Fibroblast of skin of left quadriceps (primary cell): ENCODE measurements around the gene TMEM132D.
"Not testable (repeated sequence)": the region's sequence is repeated elsewhere in the genome, so short reads cannot be mapped to it uniquely, and the experiment has no call there.

ENCODE experiments used
- DNase-seq, 2 experiments: peaks; one replicate each; pipeline ENCODE4 v3.0.0-alpha.2; 2013; ENCODE audit warnings: low read depth in 2 of 2

Gene TMEM132D

GRCh38 chr12:129246630-129247029 lies 657.2 kb downstream of the TMEM132D start:
- DNase-seq, result no peak

GRCh38 chr12:129245769-129246168 lies 658.1 kb downstream of the TMEM132D start:
- DNase-seq, result no peak

DNA sequence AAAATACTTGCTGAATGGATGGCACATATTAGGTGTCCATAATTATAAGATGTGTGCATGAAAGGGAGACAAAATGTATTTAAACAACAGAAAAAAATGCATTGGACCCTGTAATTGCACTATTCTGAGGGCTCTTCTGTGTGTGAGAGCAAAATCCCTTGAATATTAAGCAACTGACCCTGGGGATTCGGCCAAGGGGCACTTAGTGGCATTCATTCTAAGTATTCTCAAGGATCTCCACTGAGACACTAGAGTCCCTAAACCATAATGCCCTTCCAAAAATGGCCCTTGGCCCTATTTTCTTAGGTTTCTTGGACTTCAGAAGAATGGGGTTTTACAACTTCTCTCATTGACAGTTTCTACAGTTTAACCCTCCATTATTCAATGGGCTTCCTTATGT lies 662.0 kb downstream of the TMEM132D start:
- DNase-seq, result no peak

DNA sequence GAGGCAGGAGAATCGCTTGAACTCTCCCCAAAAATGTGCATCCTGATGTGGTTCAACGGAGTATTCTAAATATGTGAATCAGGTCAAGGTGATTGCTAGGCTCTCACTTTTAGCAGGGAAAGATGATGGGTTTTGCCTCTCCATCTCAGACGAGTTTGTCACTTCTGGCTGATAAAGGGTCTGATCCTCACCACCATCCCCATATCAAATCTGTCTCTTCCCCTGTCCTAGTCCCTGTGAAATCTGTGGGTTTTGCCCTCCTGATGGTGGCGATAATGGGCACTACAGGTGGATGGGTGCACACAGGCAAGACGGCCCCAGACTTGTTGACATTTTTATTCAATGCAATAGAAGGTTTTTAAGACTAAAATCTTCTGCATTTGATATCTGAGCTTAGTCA lies 665.9 kb downstream of the TMEM132D start:
- DNase-seq, result no peak

GRCh38 chr12:129234209-129234608 lies 669.6 kb downstream of the TMEM132D start:
- DNase-seq, result no peak

DNA sequence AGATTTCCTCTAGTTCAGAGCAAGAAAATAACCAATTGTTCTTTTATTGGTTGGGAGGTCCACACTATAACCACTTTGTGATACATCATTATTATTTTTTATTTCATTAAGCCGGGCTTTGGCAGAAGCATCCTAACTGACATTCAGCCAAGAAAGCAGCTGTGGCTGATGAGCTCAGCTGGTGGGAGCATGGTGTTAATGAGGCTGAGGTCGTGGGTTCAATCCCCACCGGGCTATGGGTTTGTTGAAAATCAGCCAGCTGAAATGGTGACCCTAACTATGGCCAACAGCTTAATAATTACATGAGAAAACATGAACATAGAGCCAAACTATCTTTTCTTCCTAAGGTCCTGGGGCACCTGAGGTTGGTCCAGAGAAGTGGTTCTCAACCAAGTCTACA lies 672.3 kb downstream of the TMEM132D start:
- DNase-seq, result no peak

DNA sequence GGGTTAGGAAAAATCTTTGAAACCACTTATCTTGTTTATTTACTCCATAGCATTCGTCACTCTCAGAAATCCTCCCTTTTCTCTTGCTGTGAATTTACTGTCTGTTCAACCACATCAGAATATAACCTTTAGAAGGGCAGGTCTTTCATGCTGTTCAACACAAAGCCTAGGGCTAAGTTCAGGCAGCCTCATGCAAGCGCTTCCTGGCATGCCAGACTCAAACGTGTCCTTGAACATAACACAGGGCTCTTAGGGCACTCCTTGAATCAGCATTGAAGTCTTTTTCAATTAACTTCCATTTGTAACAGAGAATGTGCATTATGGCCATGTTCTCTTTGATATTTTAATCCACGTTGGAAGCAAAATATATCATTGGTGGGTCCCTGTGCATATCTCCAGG lies 672.8 kb downstream of the TMEM132D start:
- no peak for DNase-seq

DNA sequence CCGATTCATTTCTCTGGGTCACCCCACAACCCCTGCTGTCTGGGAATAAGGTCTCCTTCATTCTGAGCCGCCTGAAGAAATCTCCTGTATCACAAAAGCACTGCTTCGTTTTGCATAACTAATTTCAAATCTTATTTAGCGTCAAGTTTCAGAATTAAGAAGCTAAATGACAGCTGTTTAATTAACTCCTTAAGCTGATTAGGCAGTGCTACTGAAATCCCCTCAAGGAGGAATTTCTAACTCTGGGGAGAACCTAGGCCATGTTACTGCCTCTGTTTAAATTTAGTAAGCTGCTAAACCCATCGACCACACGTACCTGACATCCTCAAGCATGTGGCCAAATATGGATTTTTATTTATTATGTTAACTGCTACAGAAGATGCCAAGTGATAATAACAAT lies 677.0 kb downstream of the TMEM132D start:
- no peak for DNase-seq

- no peak for DNase-seq
Measured at GRCh38 chr12:129226005-129226404, 677.8 kb downstream of the TMEM132D start.

GRCh38 chr12:129215556-129215955 lies 688.3 kb downstream of the TMEM132D start:
- no peak for DNase-seq

- DNase-seq, result no peak
Measured at GRCh38 chr12:129213551-129213950, 690.3 kb downstream of the TMEM132D start.

GRCh38 chr12:129211862-129212630 lies 691.8 kb downstream of the TMEM132D start:
- DNase-seq, result no peak

DNA sequence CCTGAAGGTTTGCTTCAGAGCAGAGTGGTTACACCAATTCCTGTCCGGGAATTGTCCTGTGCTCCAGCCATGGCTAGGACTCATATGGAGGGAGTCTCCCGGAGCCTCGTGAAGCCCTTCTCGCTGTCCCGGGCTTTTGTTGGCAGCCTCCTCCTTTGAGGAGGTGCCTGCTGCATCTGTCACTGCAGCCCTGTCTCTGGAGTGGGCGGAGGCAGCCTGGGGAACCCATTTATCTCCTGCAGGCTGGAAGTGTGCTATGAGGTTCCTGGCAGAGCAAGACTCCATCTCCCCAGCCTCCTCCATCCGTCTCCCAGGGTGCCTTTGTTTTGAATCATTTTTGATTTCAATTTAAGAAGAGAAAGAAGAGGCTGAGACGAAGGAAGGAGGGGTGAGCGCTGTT lies 695.3 kb downstream of the TMEM132D start:
- no peak for DNase-seq

DNA sequence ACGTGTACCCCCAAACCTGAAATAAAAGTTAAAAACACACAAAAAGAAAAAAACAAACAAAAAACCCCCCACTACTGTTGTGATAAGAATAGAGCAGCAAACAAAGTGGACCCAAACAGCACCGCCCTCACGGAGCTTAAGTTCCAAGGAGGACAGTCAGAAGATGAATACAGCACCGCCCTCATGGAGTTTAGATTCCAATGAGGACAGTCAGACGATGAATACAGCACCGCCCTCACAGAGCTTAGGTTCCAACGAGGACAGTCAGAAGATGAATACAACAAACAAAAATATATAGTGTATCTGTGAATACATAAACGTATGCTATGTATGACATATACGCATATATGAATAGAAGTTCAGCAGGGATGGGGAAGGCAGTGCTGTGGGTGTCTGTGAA lies 696.7 kb downstream of the TMEM132D start:
- DNase-seq, result no peak

DNA sequence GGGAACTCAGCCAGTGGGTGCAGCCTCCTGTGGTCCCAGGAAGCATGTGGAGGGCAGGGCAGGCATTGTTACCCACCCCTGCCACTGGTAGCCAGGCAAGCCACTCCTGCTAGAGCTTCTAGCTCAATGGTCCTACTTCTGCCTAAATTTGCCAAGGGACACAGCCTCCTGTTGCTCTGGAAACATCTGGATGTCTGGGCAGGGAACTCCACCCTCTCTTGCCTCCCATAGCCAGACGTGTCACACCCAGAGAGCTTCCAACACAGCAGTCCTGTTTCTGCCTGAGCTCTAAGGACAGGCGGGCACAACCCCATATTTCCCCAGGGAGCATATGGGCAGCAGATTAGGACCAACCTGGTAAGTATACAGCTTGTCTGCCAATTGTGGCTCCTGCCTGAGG lies 700.4 kb downstream of the TMEM132D start:
- no peak for DNase-seq

DNA sequence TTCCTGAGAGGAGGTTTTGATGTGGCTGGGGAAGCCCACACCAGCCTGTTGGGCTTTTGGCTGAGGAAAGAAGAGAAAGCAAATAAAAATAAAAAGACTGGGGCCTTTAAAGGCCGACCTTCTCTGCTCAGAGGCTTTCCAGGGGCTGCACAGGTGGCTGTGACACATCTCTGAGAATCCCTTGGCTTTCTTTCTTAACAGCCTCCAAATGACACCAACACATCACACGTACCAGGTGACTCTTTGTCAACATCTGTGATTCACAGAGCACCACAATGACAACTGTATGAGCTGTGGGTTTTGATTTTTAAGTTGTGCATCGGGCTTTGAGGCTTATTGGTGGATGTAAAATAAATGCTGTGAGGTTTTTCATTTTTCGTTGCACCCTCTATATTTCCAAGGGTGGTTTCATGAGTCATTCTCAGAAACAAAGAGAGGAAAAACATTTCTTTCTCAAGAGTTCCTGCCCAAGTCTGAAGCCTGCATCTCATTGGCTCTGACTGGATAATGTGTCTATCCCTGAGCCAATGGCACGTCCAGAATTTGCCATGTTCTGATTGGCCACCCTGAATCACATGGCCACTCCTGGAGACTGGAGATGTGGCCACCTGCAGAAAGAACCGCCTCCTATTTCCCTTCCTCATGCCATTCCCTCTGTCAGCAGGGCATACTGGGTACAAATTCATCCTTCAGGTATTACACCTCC lies 701.6 kb downstream of the TMEM132D start:
- no peak for DNase-seq

DNA sequence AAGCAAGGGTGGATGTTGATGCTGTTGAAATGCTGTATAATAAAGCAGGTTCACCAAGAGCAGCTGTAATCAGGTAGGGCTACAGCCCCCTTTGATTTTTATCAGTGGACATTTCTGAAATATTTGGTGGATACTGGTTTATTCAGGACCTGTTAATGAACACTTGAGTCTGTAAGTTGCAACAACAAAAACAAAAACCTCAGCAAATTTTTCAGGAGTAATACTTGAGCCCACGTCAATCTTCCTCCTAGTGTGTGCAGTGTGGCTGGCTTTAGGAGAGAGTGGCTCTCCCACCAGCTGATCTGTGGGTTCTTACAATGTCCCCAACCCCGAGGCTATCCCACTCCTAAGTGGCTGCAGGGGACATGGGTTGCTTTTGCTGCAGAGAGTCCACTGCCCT lies 702.8 kb downstream of the TMEM132D start:
- no peak for DNase-seq

DNA sequence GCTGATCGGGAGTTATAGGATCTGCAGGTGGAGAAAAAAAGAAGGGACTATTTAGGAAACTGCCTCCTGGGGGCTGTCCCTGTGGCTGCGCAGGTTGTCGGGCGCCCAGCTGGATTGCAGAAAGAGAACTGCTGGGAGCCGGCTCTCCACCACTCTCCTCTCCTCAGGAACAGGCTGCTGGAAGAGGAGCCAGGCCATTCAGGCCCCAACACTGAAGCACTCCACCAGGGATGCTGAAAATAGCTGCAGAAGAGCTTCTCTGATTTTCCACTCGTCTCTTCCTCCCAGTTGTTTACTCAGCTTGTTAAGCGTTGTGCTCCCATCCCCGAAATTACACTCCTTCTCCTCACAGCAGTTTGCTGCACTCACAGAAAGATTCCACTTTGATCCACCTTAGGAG lies 703.2 kb downstream of the TMEM132D start:
- DNase-seq, result no peak

DNA sequence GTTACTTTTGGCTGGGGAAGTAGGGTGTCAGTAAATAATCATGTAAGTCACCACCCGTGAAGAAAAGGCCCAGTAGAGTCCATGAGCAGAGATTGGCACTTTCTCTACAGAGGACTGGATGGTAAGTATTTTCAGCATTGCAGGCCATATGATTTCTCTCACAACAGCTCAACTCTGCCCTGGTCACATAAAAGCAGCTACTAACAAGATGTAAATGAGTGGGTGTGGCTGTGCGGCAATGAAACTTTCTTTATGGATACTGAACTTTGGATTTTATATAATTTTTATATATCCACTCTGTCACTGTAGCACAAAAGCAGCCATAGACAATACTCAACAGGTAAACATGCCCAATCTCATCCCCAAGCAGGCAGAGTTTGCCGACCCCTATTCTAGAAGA lies 706.9 kb downstream of the TMEM132D start:
- DNase-seq, result no peak

DNA sequence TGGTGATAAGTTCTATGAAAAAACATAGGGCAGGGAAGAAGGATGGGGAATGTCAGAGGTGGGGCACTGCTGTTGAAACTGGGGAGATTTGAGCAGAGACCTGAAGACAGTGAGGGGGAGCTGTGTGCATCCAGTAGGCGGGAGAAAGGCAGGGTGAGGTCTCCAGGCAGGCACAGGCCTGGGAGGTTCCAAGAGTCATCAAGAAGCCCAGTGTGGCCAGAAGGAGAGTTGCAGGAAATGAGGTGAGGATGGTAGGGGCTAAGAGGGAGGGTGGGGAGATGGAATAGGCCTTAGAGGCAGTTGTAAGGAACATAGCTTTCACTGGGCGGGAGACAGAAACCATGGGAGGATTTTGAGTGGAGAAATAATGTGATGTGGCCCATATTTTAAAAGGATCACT lies 708.7 kb downstream of the TMEM132D start:
- no peak for DNase-seq

DNA sequence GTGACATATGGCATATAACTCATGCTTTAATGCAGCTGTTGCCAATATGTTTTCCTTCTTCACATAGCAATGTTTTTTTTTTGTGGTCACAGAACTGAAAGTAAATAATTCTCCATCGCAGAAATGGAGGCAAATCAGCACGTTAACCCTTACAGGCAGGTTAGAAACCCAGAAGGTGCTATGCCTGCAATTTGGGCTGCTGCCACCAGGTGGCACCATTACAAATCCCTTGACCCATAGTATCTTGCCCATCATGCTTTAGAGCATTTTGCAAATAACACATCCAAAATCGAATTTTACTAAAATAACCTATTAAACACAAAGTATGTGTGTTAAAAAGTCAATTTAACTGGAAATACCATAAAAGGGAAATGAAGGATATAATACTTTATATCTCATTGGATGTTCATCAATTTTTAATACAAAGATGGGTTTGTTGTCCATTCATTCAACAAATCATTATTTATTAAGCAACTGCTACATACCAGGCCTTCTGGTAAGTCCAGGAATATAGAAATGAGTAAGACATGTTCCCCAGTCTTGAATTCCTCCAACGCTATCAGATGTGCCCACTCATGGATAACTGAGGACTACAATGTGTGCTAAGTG lies 710.5 kb downstream of the TMEM132D start:
- DNase-seq, result no peak

DNA sequence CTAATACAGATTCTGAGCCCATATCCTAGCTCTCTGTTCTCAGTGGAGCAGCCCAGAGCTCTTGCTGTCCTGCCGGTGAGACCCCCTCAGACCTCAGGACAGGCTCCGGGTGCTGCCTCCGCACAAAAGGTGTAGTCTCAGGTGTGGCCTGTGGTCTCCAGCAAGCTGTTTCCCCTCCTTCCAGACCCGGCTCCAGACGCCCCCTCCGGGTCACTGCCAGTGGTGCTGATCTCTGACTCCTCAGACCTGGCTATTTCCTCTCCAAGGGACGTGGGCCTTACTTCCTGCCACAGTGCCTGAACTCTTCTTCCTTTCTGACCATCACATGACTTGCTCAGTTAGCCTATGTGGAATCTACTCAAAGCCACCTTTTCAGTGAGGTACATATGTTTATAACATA lies 713.0 kb downstream of the TMEM132D start:
- DNase-seq, result no peak

DNA sequence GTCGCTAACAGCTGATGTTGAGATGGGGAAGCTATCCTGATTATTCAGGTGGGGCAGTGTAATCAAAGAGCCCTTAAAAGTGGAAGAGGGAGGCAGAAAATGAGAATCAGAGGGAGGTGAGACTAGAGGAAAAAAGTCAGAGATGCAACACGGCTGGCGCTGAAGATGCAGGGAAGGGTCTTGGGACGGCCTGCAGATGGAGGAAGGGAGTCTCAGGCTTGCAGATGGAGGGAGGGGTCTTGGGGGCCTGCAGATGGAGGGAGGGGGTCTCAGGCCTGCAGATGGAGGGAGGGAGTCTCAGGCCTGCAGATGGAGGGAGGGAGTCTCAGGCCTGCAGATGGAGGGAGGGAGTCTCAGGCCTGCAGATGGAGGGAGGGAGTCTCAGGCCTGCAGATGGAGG lies 713.9 kb downstream of the TMEM132D start:
- DNase-seq, result not testable (repeated sequence)
